ENCODE measurements around the gene SLC35G6. TPM values are rescaled to one million over a fixed set of nuclear protein-coding genes. Genes with fewer than 3 reads are reported as not detected.
A peak's percentile ranks its signal among the peaks of the same experiment; 100 is the strongest.

The SLC35G6 gene
- total RNA-seq, 1 donor from 2014 or later, result not detected

GRCh38 chr17:7483255-7484066, 2.2 kb downstream of the SLC35G6 start:
- Mint-ChIP-seq H3K9me3 (no peaks in the 10 kb centered on the region), H3K4me3 (peak overlapping the region; percentile 96), H3K36me3 (peaks cover 14% of the 10 kb centered on the region), H3K27ac (peak overlapping the region; percentile 100), H3K27me3 (ENCODE audit: insufficient read depth, low read depth) (peaks cover 9% of the 10 kb centered on the region), H3K4me1 (peaks cover 65% of the 10 kb centered on the region)
- Histone ChIP-seq H3K4me3 (peak overlapping the region; percentile 60), H3K9ac (peak overlapping the region; percentile 76), H3K27me3 (no peaks in the 10 kb centered on the region), H3K9me3 (ENCODE audit: low read depth) (no peaks in the 10 kb centered on the region), H3K79me2 (ENCODE audit: low read depth) (peaks cover 59% of the 10 kb centered on the region), H2AFZ (replicated peaks) (peak overlapping the region; percentile 88), H3K4me1 (peaks cover 32% of the 10 kb centered on the region), H3K27ac (peak overlapping the region; percentile 97), H4K20me1 (ENCODE audit: low read depth) (peaks cover 39% of the 10 kb centered on the region), H3K4me2 (peak overlapping the region; percentile 99), H3F3A (ENCODE audit: low read depth) (peaks cover 36% of the 10 kb centered on the region), H3K36me3 (no peaks in the 10 kb centered on the region)
- peak; percentile 94 for DNase-seq (ENCODE audit: low spot score)
- TF ChIP-seq CTCF (IDR thresholded peaks at IDR 0.05) (no peak), EZH2 (IDR thresholded peaks at IDR 0.05) (no peak), EZH2phosphoT487 (IDR thresholded peaks at IDR 0.05) (no peak)

GRCh38 chr17:7484067-7484918, 3.0 kb downstream of the SLC35G6 start, which contains the start of gene POLR2A:
Gene POLR2A, plus strand, starts transcription at chr17:7484366.
- peak within 1 kb of the TSS; percentile 96 for H3K4me3 Mint-ChIP-seq
- H3K9me3 Mint-ChIP-seq, result no peaks in the 10 kb centered on the region
- peak within 1 kb of the TSS; percentile 97 for H3K27ac ChIP-seq
- H3K36me3 Mint-ChIP-seq, result peaks cover 19% of the 10 kb centered on the region
- peaks cover 59% of the 10 kb centered on the region for H3K79me2 ChIP-seq (ENCODE audit: low read depth)
- peaks cover 30% of the 10 kb centered on the region for H3K4me1 ChIP-seq
- peak within 1 kb of the TSS; percentile 100 for H3K27ac Mint-ChIP-seq
- peaks cover 9% of the 10 kb centered on the region for H3K27me3 Mint-ChIP-seq (ENCODE audit: insufficient read depth, low read depth)
- H3K9me3 ChIP-seq (ENCODE audit: low read depth), result no peaks in the 10 kb centered on the region
- peak within 1 kb of the TSS; percentile 99 for H3K4me2 ChIP-seq
- peaks cover 68% of the 10 kb centered on the region for H3K4me1 Mint-ChIP-seq
- H3K36me3 ChIP-seq, result no peaks in the 10 kb centered on the region
- peak; percentile 99 for DNase-seq (ENCODE audit: low spot score)
- H4K20me1 ChIP-seq (ENCODE audit: low read depth), result peaks cover 46% of the 10 kb centered on the region
- TF ChIP-seq CTCF (IDR thresholded peaks at IDR 0.05) (no peak), EZH2phosphoT487 (IDR thresholded peaks at IDR 0.05) (no peak), EZH2 (IDR thresholded peaks at IDR 0.05) (no peak)
- H3F3A ChIP-seq (ENCODE audit: low read depth), result peaks cover 30% of the 10 kb centered on the region
- H3K4me3 ChIP-seq, result peak within 1 kb of the TSS; percentile 60
- H2AFZ ChIP-seq (replicated peaks), result peak within 1 kb of the TSS; percentile 88
- H3K9ac ChIP-seq, result peak within 1 kb of the TSS; percentile 76
- H3K27me3 ChIP-seq, result no peaks in the 10 kb centered on the region

- Mint-ChIP-seq H3K9me3 (no peaks in the 10 kb centered on the region), H3K4me3 (peak overlapping the region; percentile 96), H3K27ac (peak overlapping the region; percentile 52), H3K27me3 (ENCODE audit: insufficient read depth, low read depth) (peaks cover 9% of the 10 kb centered on the region), H3K4me1 (peaks cover 68% of the 10 kb centered on the region), H3K36me3 (peaks cover 22% of the 10 kb centered on the region)
- peak overlapping the region; percentile 60 for H3K4me3 ChIP-seq
- peaks cover 53% of the 10 kb centered on the region for H4K20me1 ChIP-seq (ENCODE audit: low read depth)
- DNase-seq (ENCODE audit: low spot score), result no peak
- no peaks in the 10 kb centered on the region for H3K36me3 ChIP-seq
- peak overlapping the region; percentile 8 for H3K9ac ChIP-seq
- TF ChIP-seq CTCF (IDR thresholded peaks at IDR 0.05) (no peak), EZH2 (IDR thresholded peaks at IDR 0.05) (no peak), EZH2phosphoT487 (IDR thresholded peaks at IDR 0.05) (no peak)
- H3K27ac ChIP-seq, result no peak overlapping the region
- peak overlapping the region; percentile 99 for H3K4me2 ChIP-seq
- H3K9me3 ChIP-seq (ENCODE audit: low read depth), result no peaks in the 10 kb centered on the region
- peaks cover 61% of the 10 kb centered on the region for H3K79me2 ChIP-seq (ENCODE audit: low read depth)
- H3F3A ChIP-seq (ENCODE audit: low read depth), result peaks cover 28% of the 10 kb centered on the region
- no peaks in the 10 kb centered on the region for H3K27me3 ChIP-seq
- H3K4me1 ChIP-seq, result peaks cover 28% of the 10 kb centered on the region
- H2AFZ ChIP-seq (replicated peaks), result no peak overlapping the region
These were observed 3.7 kb downstream of the SLC35G6 start for GRCh38 chr17:7484919-7485377.
